SK-N-SH (cell line): ENCODE data around the gene SPDEF.

Source experiments
- CHD2 ChIP-seq: fragments of 150-350 bp; IDR thresholded peaks from 2 replicates; pipeline ENCODE4 v1.6.1; 2018; ENCODE audit warnings: low read length; ENCODE audit not compliant: partially characterized antibody
- EP300 ChIP-seq, 2 experiments: IDR thresholded peaks; 2 replicates each; pipeline versions ENCODE4 v1.4.0 to v1.6.1; 2012; ENCODE audit warnings: borderline replicate concordance in 1 of 2, low read depth in 1 of 2, low read length in 1 of 2
- EZH2phosphoT487 ChIP-seq: fragments of 200-600 bp; sonication (generic); IDR thresholded peaks from 2 replicates; pipeline ENCODE4 v1.6.1; 2017; ENCODE audit warnings: low read depth, mixed run types, mild to moderate bottlenecking, antibody characterized with exemption, moderate library complexity, borderline replicate concordance
- JUND ChIP-seq: IDR thresholded peaks from 2 replicates; pipeline ENCODE4 v1.4.0; 2012
- POLR2AphosphoS5 ChIP-seq: IDR thresholded peaks from 2 replicates; pipeline ENCODE4 v1.6.1; 2012; ENCODE audit warnings: low read depth, low read length
- RCOR1 ChIP-seq: fragments of 150-350 bp; IDR thresholded peaks from 2 replicates; pipeline ENCODE4 v1.6.1; 2017; ENCODE audit warnings: antibody characterized with exemption, low read length
- RFX5 ChIP-seq: IDR thresholded peaks from 2 replicates; pipeline ENCODE4 v1.6.1; 2012; ENCODE audit warnings: mild to moderate bottlenecking, improper control_type of control experiment, low read length
- SIN3A ChIP-seq: IDR thresholded peaks from 2 replicates; pipeline ENCODE4 v1.6.1; 2012; ENCODE audit warnings: low read depth, mild to moderate bottlenecking, low read length, moderate library complexity, borderline replicate concordance
- TAF1 ChIP-seq: IDR thresholded peaks from 2 replicates; pipeline ENCODE4 v1.6.1; 2012; ENCODE audit warnings: low read depth, mild to moderate bottlenecking, low read length, moderate library complexity, borderline replicate concordance
- TF ChIP-seq, protein P1 (sequence below): fragments of 200-600 bp; sonication (generic); IDR thresholded peaks from 2 replicates; pipeline ENCODE4 v1.6.1; 2017; ENCODE audit warnings: antibody characterized with exemption, mild to moderate bottlenecking, moderate library complexity
- TF ChIP-seq, protein P2 (sequence below): IDR thresholded peaks from 2 replicates; pipeline ENCODE4 v1.4.0; 2012; ENCODE audit warnings: low read depth, borderline replicate concordance

DNA sequence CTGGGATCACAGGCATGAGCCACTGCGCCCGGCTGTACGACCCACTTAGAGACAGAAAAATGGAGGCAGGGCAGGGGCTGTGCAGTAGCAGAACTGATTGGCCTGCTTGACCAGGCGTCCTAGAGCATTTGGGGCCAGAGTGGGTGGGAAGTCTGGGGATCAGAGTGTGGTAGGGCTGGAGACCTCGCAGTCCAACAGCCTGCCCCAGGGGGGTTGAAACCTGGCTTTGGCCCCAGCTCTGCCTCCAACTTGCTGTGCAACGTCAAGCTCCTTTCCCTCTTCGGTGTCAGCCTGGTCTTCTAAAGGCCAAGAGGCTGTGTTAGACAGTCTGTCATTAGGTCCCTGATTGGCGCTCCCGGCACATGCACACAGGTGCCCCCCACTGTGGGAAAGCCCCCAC is 15.3 kb upstream of the SPDEF start:
- TF ChIP-seq TAF1 (no peak), CHD2 (no peak), JUND (no peak), POLR2AphosphoS5 (no peak), RCOR1 (no peak), EZH2phosphoT487 (no peak), EP300 (IDR thresholded peaks at IDR 0.05; ENCODE audit: borderline replicate concordance in 1 of 2, low read depth in 1 of 2, low read length in 1 of 2) (no peak), SIN3A (no peak), RFX5 (no peak)
- TF ChIP-seq, protein P1, sequence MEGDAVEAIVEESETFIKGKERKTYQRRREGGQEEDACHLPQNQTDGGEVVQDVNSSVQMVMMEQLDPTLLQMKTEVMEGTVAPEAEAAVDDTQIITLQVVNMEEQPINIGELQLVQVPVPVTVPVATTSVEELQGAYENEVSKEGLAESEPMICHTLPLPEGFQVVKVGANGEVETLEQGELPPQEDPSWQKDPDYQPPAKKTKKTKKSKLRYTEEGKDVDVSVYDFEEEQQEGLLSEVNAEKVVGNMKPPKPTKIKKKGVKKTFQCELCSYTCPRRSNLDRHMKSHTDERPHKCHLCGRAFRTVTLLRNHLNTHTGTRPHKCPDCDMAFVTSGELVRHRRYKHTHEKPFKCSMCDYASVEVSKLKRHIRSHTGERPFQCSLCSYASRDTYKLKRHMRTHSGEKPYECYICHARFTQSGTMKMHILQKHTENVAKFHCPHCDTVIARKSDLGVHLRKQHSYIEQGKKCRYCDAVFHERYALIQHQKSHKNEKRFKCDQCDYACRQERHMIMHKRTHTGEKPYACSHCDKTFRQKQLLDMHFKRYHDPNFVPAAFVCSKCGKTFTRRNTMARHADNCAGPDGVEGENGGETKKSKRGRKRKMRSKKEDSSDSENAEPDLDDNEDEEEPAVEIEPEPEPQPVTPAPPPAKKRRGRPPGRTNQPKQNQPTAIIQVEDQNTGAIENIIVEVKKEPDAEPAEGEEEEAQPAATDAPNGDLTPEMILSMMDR, result no peak
- TF ChIP-seq, protein P2, sequence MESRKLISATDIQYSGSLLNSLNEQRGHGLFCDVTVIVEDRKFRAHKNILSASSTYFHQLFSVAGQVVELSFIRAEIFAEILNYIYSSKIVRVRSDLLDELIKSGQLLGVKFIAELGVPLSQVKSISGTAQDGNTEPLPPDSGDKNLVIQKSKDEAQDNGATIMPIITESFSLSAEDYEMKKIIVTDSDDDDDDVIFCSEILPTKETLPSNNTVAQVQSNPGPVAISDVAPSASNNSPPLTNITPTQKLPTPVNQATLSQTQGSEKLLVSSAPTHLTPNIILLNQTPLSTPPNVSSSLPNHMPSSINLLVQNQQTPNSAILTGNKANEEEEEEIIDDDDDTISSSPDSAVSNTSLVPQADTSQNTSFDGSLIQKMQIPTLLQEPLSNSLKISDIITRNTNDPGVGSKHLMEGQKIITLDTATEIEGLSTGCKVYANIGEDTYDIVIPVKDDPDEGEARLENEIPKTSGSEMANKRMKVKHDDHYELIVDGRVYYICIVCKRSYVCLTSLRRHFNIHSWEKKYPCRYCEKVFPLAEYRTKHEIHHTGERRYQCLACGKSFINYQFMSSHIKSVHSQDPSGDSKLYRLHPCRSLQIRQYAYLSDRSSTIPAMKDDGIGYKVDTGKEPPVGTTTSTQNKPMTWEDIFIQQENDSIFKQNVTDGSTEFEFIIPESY, result no peak
